ENCODE results near the gene COL3A1.

Gene COL3A1

DNA sequence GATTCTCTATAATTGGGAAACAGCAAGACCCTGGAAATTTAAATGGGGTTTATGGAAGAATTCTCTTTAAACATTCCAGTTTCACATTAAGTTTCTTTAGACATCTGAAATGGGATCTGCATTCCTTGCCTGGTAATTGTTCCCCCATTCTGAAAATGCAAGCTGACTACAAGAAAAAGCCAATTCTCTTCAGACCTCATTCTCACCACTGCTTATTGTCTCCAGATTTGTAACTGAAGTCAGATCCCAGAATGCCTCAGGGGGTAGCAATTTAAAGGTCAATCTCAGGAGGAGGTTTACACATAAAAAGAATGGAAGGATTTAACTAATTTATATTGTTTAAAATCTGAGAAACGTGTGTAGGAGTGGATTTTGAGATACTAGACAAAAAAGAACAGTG lies 41.2 kb downstream of the COL3A1 start:
- DNase-seq (ENCODE audit: low spot score) = no peak

DNA sequence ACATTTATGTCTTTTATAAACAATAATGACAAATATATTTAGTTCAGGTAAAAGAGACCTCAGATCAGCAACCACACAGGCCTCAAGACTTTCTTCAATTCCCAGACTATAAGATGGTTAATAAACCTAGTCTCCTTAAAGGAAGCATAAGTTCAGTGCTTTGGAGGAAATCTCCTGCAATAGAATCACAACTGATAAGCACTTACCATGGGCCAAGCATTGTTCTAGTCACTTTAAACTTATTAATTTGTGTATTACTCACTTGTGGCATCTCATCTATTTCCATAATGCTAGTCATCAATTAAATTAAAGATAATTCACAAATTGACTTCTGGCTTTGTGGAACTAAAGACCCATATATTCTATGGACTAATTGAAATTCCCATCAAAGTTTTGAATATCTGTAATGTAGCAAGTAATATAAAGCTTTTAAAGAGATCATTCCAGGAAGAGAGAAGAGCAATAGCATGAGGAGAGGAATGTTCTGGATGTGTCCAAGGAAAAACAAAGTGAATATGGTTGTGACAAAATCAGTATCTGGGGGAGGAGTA lies 42.2 kb downstream of the COL3A1 start:
- DNase-seq (ENCODE audit: low spot score) = no peak

DNA sequence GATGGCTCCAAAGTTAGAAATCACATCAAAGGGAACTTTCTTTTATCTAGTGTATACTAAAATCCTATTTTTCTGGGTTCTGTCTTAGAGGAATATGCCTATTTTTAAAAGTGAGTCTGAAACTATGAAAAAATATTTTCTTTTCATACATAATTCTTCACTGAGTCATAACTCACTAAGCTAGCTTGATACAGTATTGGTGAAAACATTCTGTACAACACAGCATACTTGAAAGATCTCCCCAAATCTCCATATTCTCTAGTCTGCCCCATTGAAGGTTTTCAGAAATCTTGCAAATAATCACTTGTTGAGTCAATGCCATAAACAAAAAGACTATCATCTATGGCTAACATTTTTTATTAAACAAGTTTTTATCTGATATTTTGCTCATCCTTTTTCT lies 44.5 kb downstream of the COL3A1 start:
- no peak for DNase-seq (ENCODE audit: low spot score)

DNA sequence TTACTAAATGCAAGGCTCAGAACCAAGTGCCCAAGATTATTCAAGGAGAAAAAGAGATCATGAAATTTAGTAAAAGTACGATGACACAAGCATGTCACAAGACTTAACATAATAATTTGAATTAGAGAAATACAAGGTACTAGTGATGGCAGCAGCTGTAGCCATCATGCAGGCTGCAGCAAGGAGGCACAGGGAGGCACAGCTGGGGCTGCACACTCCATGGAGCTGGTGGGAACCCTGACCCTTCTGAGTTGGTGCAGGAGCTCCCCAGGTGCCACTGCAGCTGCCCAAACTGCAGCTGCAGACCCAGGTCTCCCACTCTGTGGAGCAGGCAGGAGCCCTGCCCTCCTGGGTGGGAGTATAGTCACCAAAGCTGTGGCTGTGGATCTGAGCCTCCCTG lies 46.0 kb downstream of the COL3A1 start:
- DNase-seq (ENCODE audit: low spot score) = no peak

DNA sequence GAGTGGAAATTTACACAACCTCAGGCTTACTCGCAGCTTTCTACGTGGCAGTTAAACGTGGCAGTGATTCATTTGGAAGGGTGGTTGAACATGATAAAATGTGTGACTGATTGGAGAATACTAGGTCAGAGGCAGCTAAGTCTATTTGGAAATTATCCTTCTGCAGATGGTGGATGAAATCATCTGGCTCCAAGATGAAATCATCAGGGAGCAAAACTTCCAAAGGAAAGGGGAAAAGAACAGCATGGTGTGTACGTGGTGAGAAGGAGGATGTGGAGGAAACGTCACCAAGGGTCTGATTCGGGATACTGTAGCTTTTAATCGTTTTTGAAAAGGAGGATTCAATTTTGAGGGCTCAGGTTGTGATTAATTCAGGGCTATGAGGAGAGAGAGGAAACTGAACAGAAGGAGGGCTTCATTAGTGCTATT lies 47.9 kb downstream of the COL3A1 start:
- DNase-seq (ENCODE audit: low spot score) = peak; percentile 25

DNA sequence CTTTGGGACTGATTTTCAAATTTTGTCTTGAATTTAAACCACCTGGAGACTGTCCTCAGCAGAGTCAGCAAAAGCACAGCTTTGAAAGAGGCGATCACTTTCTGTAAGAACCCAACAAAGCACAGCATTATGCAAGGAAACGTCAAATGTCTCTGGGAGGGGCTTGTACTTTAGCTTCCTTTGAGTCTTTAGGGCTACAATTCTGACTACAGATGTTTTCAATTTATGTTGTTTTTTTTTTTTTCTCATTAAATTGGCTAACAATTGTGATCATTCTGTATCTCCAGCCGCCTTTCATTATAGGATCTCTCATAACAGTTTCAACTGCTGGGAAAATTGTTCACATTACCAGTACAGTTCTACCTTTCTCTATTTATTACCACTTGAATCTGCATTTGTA lies 48.3 kb downstream of the COL3A1 start:
- DNase-seq (ENCODE audit: low spot score) = no peak

DNA sequence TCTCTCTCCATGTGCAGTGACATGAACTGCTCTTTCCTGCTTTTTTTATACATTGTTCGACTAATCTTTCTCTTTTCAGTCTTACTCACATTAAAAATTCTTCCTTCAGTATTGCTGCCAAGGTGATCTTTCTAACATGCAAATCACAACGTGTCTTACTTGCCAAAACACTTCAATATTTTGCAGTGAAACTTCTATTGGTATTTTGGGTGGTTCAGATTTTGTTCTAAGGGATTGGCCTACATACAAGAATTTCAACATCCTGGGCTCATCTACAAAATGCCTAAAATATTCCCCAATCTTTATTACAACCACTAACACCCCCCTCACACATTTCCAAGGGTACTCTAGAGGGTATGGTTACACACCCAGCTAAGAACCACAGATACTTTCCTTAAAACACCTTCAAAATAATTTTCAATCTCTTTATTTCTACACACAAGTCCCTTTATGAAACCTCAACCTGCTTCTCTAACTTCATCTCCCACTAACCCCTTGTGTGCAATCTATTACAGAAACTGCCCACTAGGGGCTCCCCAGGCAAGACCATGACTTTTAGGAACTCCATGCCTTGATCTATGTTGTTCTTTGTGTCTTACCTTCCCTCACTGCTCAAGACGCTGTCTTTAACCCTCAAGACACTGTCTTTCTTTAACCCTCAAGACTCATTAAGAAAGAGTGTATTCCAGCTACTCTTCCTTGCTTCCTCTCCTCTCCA lies 50.9 kb downstream of the COL3A1 start:
- DNase-seq (ENCODE audit: low spot score) = no peak

DNA sequence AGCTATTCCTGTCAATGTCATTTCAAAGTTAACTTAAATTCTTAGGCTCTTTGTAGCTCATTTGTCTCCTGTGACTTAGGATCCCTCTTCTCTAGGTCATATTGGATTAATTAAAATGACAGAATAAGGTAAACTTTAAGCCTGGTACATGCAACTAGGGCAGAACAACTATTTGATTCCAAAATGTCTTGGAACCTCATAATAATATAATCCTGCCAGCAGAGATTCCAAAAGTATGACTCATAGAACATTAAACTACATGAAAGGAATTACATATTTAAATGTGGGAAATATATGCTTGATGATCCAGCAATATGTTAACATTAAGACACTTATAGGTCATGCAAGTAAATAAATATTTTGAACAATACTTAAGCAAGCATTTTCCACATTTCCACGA lies 63.3 kb downstream of the COL3A1 start:
- DNase-seq (ENCODE audit: low spot score) = no peak

DNA sequence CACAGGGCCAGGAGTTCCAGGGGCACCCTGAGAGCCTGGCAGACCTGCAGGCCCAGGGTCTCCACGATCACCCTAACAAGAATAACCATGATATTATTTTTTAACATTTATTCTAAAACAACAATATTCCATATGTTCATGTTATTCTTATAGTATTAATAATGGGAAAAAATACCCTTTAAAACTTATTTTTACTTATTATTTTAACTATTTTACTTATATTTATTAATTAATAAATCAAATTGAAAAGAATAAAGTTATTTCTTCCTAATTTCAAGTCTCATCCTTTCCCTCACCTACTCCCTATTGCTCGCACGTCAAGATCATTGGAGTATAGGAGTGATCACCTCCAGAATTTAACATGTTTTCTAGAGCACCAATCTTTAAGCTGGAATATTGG lies 71.7 kb downstream of the COL3A1 start:
- DNase-seq (ENCODE audit: low spot score) = no peak

DNA sequence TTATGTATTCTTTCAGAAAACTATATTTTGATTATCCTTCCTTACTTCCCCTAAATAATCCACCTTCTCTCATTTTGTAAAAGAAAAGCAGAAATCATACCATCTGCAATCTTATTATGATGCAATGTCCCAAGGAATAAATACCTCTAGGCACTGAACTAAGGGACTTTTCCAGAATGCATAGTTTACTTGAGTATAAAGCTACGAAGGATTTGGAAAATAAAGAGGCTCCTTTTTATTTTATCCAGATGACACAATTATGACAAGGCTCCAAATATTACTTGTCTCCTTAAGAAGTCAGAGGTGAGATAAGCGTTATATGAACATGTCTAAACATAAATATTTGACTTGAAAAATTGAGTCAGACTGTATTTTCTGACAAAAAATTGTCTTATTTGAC lies 72.1 kb downstream of the COL3A1 start:
- no peak for DNase-seq (ENCODE audit: low spot score)

DNA sequence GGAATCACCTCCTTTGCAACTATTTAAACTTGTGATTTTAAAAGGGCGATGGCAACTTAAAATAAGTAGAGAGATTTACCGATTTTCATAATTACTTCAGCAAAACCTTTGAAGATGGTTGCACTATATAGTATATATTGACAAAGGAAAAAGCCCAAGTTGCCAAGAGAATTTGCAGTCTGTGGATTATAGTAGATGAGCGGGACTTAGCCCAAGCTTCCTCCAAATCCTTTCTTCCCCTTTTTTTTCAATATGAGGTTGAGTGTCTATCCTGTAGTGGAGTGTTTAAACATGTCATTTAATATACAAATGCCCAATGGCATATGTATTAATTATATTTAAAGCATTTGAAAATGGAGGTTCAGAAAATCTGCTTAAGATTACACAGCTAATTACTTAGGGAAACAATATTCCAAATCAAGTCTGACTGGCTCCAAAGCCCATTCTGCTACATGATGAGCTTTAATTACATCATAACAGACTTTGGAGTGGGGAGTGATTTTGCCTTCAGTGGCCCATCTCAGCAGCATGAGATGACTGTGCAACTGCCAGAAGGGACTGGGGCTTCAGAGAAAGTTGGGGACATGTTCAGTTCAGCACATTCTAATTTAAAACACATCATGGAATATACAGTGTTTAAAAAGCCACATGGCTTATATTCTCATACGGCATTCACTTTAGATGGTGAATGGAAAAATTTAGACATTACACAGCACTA lies 73.2 kb downstream of the COL3A1 start:
- no peak for DNase-seq (ENCODE audit: low spot score)

DNA sequence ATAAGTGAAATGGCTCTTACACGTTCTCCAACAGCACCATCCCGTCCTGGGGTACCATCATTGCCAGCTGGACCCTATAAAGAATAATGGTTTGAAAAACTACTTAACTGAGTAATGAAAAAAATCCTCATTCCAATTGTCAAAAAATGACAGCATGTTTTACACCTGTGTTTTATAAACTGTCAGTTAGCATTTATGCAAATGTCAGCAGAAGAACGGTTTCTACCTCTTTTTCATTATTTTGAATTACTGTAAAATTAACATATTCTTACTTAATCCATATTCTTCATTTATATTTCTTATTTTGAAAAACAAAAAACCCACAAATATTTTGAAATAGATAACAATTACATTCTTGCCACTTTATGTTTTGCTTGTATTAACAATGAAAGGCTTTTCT lies 74.0 kb downstream of the COL3A1 start:
- DNase-seq (ENCODE audit: low spot score) = no peak

DNA sequence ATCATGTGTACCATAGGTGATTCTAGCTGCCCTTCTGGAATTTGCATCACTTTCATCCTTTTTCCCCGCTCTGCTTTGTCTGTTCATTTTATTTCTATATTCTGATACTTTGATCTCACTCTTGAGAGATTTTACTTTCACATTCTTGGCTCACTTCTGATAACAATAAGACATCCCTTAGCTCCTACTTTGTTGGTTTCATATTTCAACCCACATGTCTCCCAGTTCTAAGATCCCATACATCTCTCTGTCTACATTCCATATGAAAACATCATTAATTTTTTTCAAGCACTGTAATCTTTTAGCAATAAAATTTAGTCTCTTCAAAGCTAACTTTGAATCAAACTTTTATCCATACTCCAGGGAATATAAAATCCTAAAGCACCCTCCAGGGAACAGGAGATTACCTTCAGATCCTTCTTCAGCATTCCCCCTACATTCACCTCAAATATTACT lies 75.6 kb downstream of the COL3A1 start:
- no peak for DNase-seq (ENCODE audit: low spot score)

DNA sequence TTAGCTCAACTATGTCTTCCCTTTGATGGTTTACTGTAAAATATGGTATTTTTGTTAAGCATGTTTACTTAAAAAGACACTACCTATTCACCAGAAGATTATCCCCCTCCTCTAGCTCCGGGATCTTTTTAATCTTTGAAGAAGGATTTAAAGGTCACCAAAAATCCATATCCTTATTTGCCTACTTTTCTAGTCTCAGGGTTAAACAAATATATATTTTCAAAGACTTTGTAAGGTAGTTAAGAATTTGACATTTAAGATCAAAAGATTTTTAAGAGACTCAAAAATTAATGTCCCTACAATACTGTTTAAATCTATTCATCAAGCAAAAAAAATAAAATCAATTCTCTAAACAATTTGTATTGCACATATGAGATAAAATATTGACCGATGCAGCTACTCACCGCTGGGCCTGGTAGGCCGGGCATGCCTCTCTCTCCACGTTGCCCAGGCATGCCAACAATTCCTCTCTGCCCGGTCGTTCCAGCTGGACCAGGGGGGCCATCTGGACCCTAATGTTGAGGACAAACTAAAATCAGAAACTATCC lies 76.1 kb downstream of the COL3A1 start:
- no peak for DNase-seq (ENCODE audit: low spot score)

DNA sequence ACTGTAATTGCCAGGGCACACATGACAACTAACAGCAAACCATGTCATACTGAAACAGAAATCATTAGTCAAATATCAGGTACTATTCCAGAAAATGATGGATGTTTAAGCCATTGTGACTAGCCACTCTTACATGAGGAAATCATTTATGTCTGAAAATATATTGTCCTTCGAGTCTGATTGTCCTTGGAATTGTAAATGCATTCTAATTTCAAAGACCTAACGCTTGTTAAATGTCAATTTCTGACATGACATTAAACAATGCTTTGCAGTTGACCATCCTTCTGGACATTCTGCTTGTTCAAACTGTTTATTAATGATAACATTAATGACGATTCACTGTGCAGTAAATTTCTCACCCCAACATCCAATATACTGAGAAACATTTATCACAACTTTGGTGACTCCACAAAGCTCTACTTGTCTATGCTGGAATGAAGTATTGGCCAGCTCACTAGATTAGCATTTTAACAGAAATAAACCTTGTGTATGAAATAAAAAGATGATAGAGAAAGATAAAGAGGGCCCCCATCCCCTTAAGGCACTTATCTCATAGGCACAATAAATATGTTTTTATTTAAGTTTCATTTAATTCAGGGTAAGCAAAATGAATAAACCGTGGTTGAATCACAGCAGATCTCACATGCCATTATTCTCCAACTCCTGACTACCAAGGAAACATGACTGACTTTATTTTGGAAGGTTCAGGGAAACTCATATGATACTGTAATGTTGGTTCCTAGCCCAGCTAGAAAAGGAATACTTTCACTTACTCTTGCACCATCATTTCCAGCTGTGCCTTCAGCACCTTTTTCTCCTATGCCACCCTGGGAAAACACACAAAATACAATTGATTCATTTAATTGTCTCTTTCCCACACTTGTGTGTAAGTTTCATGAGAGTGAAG lies 82.3 kb downstream of the COL3A1 start:
- no peak for DNase-seq (ENCODE audit: low spot score)

DNA sequence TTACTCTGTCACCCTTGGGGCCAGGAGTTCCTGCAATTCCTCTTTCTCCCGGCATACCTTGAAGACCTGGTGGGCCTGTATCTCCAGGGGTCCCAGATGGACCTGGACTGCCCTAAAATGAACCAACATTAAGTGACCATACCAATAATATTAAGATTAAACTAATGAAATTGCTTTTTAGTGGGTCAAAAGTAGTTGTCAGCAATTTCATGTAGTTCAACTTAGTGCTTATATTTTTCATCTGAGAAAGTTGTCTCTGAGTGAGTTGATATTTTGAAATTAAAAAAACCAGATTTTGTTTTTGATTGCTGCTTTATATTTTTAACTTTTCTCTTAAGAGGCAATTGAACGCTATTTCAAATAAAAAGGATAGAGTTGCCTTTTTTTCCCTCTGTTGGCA lies 83.1 kb downstream of the COL3A1 start:
- DNase-seq (ENCODE audit: low spot score) = no peak

DNA sequence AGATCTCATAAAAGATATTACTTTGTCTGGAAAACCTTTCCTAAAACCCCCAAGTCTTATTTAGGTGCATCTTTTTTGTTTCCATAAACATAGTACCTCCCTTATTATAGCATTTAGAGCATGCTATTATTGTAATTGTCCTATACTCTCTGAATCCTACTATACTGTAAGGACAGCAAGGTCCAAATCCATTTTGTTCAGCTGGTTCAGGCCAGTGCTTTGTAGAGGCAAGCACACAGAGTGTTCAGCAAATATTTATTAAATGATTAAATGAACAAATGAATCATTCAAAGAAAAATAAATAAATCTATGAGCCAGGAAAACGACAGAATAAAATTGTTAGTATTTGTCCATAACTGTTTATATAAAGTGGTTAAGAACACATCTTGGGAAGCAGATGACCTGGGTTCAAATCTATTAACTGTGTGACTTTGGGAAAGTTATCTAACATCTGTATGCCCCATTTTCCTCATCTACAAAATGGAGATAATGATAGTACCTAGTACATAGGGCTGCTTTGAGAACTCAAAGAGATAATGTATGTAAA lies 86.0 kb downstream of the COL3A1 start:
- DNase-seq (ENCODE audit: low spot score) = no peak
